GM15510 (cell line): ENCODE results near the gene RUNX1.

Source experiments
- POLR2A ChIP-seq: IDR thresholded peaks from 3 replicates; pipeline ENCODE4 v1.6.1; 2011; ENCODE audit warnings: borderline replicate concordance; ENCODE audit not compliant: insufficient read length; ENCODE audit errors: extremely low read depth

The RUNX1 gene

GRCh38 chr21:34930971-34931370 is 118.1 kb downstream of the RUNX1 start:
- no peak for TF ChIP-seq POLR2A

GRCh38 chr21:34928637-34929036 is 120.5 kb downstream of the RUNX1 start:
- TF ChIP-seq POLR2A = no peak

GRCh38 chr21:34927992-34928391 is 121.1 kb downstream of the RUNX1 start:
- no peak for TF ChIP-seq POLR2A

GRCh38 chr21:34926803-34927467 is 122.2 kb downstream of the RUNX1 start:
- no peak for TF ChIP-seq POLR2A

- TF ChIP-seq POLR2A = no peak
These were observed 123.5 kb downstream of the RUNX1 start for GRCh38 chr21:34925597-34925996.

GRCh38 chr21:34924771-34925419 is 124.2 kb downstream of the RUNX1 start:
- TF ChIP-seq POLR2A = no peak

GRCh38 chr21:34924194-34924593 is 124.9 kb downstream of the RUNX1 start:
- no peak for TF ChIP-seq POLR2A

GRCh38 chr21:34923626-34924025 is 125.5 kb downstream of the RUNX1 start:
- TF ChIP-seq POLR2A = no peak

GRCh38 chr21:34923202-34923601 is 125.9 kb downstream of the RUNX1 start:
- no peak for TF ChIP-seq POLR2A

GRCh38 chr21:34922479-34922878 is 126.6 kb downstream of the RUNX1 start:
- no peak for TF ChIP-seq POLR2A

- TF ChIP-seq POLR2A = no peak
These were observed 128.0 kb downstream of the RUNX1 start for GRCh38 chr21:34921151-34921550.

GRCh38 chr21:34919406-34919805 is 129.7 kb downstream of the RUNX1 start:
- TF ChIP-seq POLR2A = no peak

GRCh38 chr21:34916446-34916845 is 132.7 kb downstream of the RUNX1 start:
- TF ChIP-seq POLR2A = no peak

- no peak for TF ChIP-seq POLR2A
These were observed 133.7 kb downstream of the RUNX1 start for GRCh38 chr21:34915364-34915841.

GRCh38 chr21:34914239-34914638 is 134.9 kb downstream of the RUNX1 start:
- no peak for TF ChIP-seq POLR2A

- no peak for TF ChIP-seq POLR2A
These were observed 135.3 kb downstream of the RUNX1 start for GRCh38 chr21:34913811-34914210.
